Heart left ventricle (tissue), 16 donors: Measurements from ENCODE around the gene EVL. TPM values are rescaled to one million over a fixed set of nuclear protein-coding genes. Genes with fewer than 3 reads are reported as not detected.

Experiments
- ATAC-seq, 4 donors: fragments of 200-7000 bp; cut with Tn5 transposase; one replicate each; pipeline ENCODE4 v1.9.1; 2020 to 2022; ENCODE audit warnings: moderate library complexity in 4 of 4, mild to moderate bottlenecking in 3 of 4, moderate number of reproducible peaks in 1 of 4
- DNase-seq, 5 donors: peaks; one replicate each; pipeline ENCODE4 v3.0.0-alpha.2; 2020
- H3K27ac ChIP-seq, 12 donors: fragments of 200-600 bp; sonication (generic) in 4 of 12; one replicate each; pipeline versions ENCODE4 v1.5.0 to v1.8.0; 2016 to 2022; ENCODE audit warnings: mild to moderate bottlenecking in 2 of 12
- H3K27me3 ChIP-seq, 9 donors: fragments of 200-600 bp; sonication (generic) in 2 of 9; one replicate each; pipeline versions ENCODE4 v1.5.1 to v1.8.0; 2016 to 2022; ENCODE audit warnings: mild to moderate bottlenecking in 3 of 9
- H3K36me3 ChIP-seq, 9 donors: fragments of 200-600 bp; sonication (generic) in 2 of 9; one replicate each; pipeline versions ENCODE4 v1.5.0 to v1.8.0; 2018 to 2022; ENCODE audit warnings: mild to moderate bottlenecking in 2 of 9
- H3K4me1 ChIP-seq, 12 donors: fragments of 200-600 bp; sonication (generic) in 4 of 12; one replicate each; pipeline versions ENCODE4 v1.5.0 to v1.8.0; 2016 to 2022; ENCODE audit warnings: mild to moderate bottlenecking in 3 of 12
- H3K4me3 ChIP-seq, 12 donors: fragments of 200-600 bp; sonication (generic) in 4 of 12; one replicate each; pipeline versions ENCODE4 v1.5.0 to v1.8.0; 2017 to 2022; ENCODE audit warnings: mild to moderate bottlenecking in 9 of 12, moderate library complexity in 4 of 12
- H3K9me3 ChIP-seq, 12 donors: fragments of 200-600 bp; sonication (generic) in 4 of 12; one replicate each; pipeline versions ENCODE4 v1.5.0 to v1.8.0; 2016 to 2022; ENCODE audit warnings: mild to moderate bottlenecking in 1 of 12
- CTCF ChIP-seq, 12 donors: fragments of 200-600 bp; sonication (generic) in 4 of 12; IDR thresholded peaks; one replicate each; pipeline versions ENCODE4 v1.5.0 to v1.8.0; 2018 to 2022; ENCODE audit warnings: antibody characterized with exemption in 12 of 12, mild to moderate bottlenecking in 5 of 12
- POLR2A ChIP-seq, 2 donors: fragments of 450-650 bp; IDR thresholded peaks; one replicate each; pipeline ENCODE4 v1.6.1; 2017; ENCODE audit warnings: antibody characterized with exemption in 2 of 2, mild to moderate bottlenecking in 2 of 2, moderate library complexity in 2 of 2
- WGBS, 4 donors: extraction: QIAGEN DNeasy Blood & Tissue Kit in 2 of 4; methylation state at CpG; one replicate each; pipeline versions ENCODE4 v1.1.5 to v1.1.7; 2013 to 2018; 5-methylcytosine and 5-hydroxymethylcytosine counted together
- intact Hi-C, 10 donors: fragments of 100-400 bp; cut with DNase I; formaldehyde crosslinking; loops; one replicate each; pipeline versions ENCODE4 v1.11.1 to v1.14.2; 2022
- polyA plus RNA-seq, 2 donors: library from polyadenylated mRNA; stranded (reverse); fragments of 200-250 nt; gene quantifications; one replicate each; pipeline ENCODE4 v1.2.3, GENCODE V29; 2013
- total RNA-seq, 9 donors: library from RNA; depleted of rRNA in 2 of 9; stranded (reverse); fragments of >200 nt in 2 of 9; fragmentation: NEBNext Ultra II Directional in 3 of 9; extraction: Animal tissue kit (Norgen Biotek cat#: 25700) in 3 of 9; gene quantifications; one replicate each; pipeline versions ENCODE4 v1.1.0 to v1.2.4, GENCODE V29; 2016 to 2023
- donor health status: ischemic (EF 13 %, LVEDD 7.1; RV severe dilation, severe dysfunction).
- donor health status: healthy with polysubstance abuse.
- donor health status: DM: no; HTN: yes; CAD: no.
- donor health status: DM: no; HTN: no; CAD: no.
- donor health status: ischemic (EF 25% LVEDD 6.9; RV normal size, moderate dysfunction).
- donor health status: ischemic (EF 25% LVEDD 5.7; RV mildly dilated, moderate dysfunction).
- donor health status: healthy.
- donor health status: DM: yes; HTN: yes; CAD: no.
- donor health status: ischemic (EF 35%, LVEDD 5.7; RV mildly dilated, moderate dysfunction).
- donor health status: nonischemic (EF 11% LVEDD 7.7; RV severe dilation, severe dysfunction).
- donor health status: DM: yes; HTN: yes; CAD: no.
- donor health status: PGD.
- donor health status: ischemic (EF 29% LVEDD 5.4; RV normal size, mild dysfunction).
- donor health status: nonischemic (EF 23%, LVEDD 6.1; RV moderate dilation, normal function).

The EVL gene
- total and polyA plus RNA-seq, 11 donors: 23.8 to 116 (median 39.9) TPM

- Histone ChIP-seq H3K36me3 (no peaks in the 10 kb centered on the region), H3K4me3 (no peak overlapping the region), H3K4me1 (peaks cover 0 to 12% (median 0%) of the 10 kb centered on the region in 12 donors), H3K27ac (peak overlapping the region in 1 of 12 donors; percentile 17), H3K9me3 (no peaks in the 10 kb centered on the region), H3K27me3 (no peaks in the 10 kb centered on the region)
- peak in 3 of 4 donors; percentile 50 to 92 (median 72) for ATAC-seq
- 65 to 79% (median 74%) methylated on average over 2 of the region's 2 CpGs for WGBS, 4 donors
- TF ChIP-seq POLR2A (IDR thresholded peaks at IDR 0.05) (no peak), CTCF (IDR thresholded peaks at IDR 0.05) (no peak)
- intact Hi-C loops: no loop called here
- no peak for DNase-seq
Measured at GRCh38 chr14:100049220-100049619, 16.0 kb upstream of the EVL start.

- DNase-seq (no peak), ATAC-seq (no peak)
- no peaks in the 10 kb centered on the region for H3K9me3 ChIP-seq
- H3K27me3 ChIP-seq: no peaks in the 10 kb centered on the region
- intact Hi-C loops: no loop called here
- H3K4me3 ChIP-seq: no peak overlapping the region
- H3K27ac ChIP-seq: no peak overlapping the region
- WGBS, 4 donors: 89 to 100% (median 93%) methylated on average over 2 of the region's 2 CpGs
- TF ChIP-seq CTCF (IDR thresholded peaks at IDR 0.05) (no peak), POLR2A (IDR thresholded peaks at IDR 0.05) (no peak)
- H3K36me3 ChIP-seq: no peaks in the 10 kb centered on the region
- H3K4me1 ChIP-seq: peaks cover 0 to 12% (median 0%) of the 10 kb centered on the region in 12 donors
Measured at GRCh38 chr14:100051103-100051502, 14.1 kb upstream of the EVL start.

GRCh38 chr14:100051543-100051942 is 13.7 kb upstream of the EVL start:
- WGBS, 4 donors: 81 to 89% (median 89%) methylated on average over 5 of the region's 5 CpGs
- H3K4me3 ChIP-seq: no peak overlapping the region
- ATAC-seq (no peak), DNase-seq (no peak)
- intact Hi-C loops: no loop called here
- no peaks in the 10 kb centered on the region for H3K27me3 ChIP-seq
- H3K9me3 ChIP-seq: no peaks in the 10 kb centered on the region
- no peak overlapping the region for H3K27ac ChIP-seq
- TF ChIP-seq POLR2A (IDR thresholded peaks at IDR 0.05) (no peak), CTCF (IDR thresholded peaks at IDR 0.05) (no peak)
- H3K4me1 ChIP-seq: peaks cover 0 to 12% (median 0%) of the 10 kb centered on the region in 12 donors
- no peaks in the 10 kb centered on the region for H3K36me3 ChIP-seq

GRCh38 chr14:100052819-100053218 is 12.4 kb upstream of the EVL start:
- Histone ChIP-seq H3K4me3 (no peak overlapping the region), H3K4me1 (peaks cover 0 to 21% (median 4%) of the 10 kb centered on the region in 12 donors), H3K27ac (no peak overlapping the region), H3K9me3 (no peaks in the 10 kb centered on the region), H3K27me3 (no peaks in the 10 kb centered on the region), H3K36me3 (no peaks in the 10 kb centered on the region)
- intact Hi-C loops: no loop called here
- ATAC-seq (no peak), DNase-seq (no peak)
- TF ChIP-seq POLR2A (IDR thresholded peaks at IDR 0.05) (no peak), CTCF (IDR thresholded peaks at IDR 0.05) (no peak)
- WGBS, 4 donors: 45 to 72% (median 49%) methylated on average over 2 of the region's 2 CpGs
